Keratinocyte (primary cell): ENCODE data around the gene CTCF.

Source experiments
- CTCF ChIP-seq, 3 experiments: IDR thresholded peaks in 1 of 3; conservative IDR thresholded peaks in 1 of 3; optimal IDR thresholded peaks in 1 of 3; 2 replicates in 2 of 3; 3 replicates in 1 of 3; pipeline versions ENCODE3 to v1.5.1; 2011; ENCODE audit warnings: low read length in 3 of 3, mild to moderate bottlenecking in 3 of 3, moderate library complexity in 2 of 3, control low read depth in 1 of 3, inconsistent platforms in 1 of 3; ENCODE audit not compliant: insufficient read depth in 2 of 3; ENCODE audit errors: extremely low read depth in 1 of 3
- EZH2 ChIP-seq: IDR thresholded peaks from one replicate; pipeline ENCODE4 v1.6.1; 2012; ENCODE audit warnings: inconsistent platforms, mild to moderate bottlenecking, low read length, moderate library complexity

- no peak for TF ChIP-seq CTCF (optimal IDR thresholded peaks at IDR 0.05 in 1 of 3, IDR thresholded peaks at IDR 0.05 in 1 of 3, conservative IDR thresholded peaks at IDR 0.05 in 1 of 3; ENCODE audit: extremely low read depth in 1 of 3, insufficient read depth in 2 of 3, low read length in 3 of 3)
- TF ChIP-seq EZH2, result no peak
Measured at GRCh38 chr16:67675579-67675935, 113.2 kb downstream of the CTCF start.
